ENCODE measurements around the gene UROC1. TPM values are rescaled to one million over a fixed set of nuclear protein-coding genes. Genes with fewer than 3 reads are reported as not detected.

The UROC1 gene
- total RNA-seq, 1 experiment from 2014 or later = not detected

- H3K79me1 ChIP-seq (ENCODE audit: insufficient read depth, low read depth, low read length, poor library complexity, severe bottlenecking) = no peaks in the 10 kb centered on the region
- peaks cover 13% of the 10 kb centered on the region for H3K23me2 ChIP-seq (ENCODE audit: insufficient read length, low read depth, low read length, poor library complexity, severe bottlenecking)
- H4K20me1 ChIP-seq (ENCODE audit: control insufficient read depth, insufficient read depth, insufficient read length) = no peaks in the 10 kb centered on the region
- WGBS (ENCODE audit: extremely low coverage, insufficient read length, low lambda C conversion rate) = no CpG with 5 or more reads among the region's 4 CpGs
- no peaks in the 10 kb centered on the region for H3K27me3 ChIP-seq (ENCODE audit: insufficient read depth, low read length)
- Mint-ChIP-seq H3K9me3 (no peaks in the 10 kb centered on the region; a peak in 1 of 5 replicates), H3K27ac (peak overlapping the region in 1 of 3 experiments; percentile 41; a peak in 2 of 7 replicates), H3K4me3 (peak overlapping the region; percentile 74 to 80), H3K36me3 (ENCODE audit: insufficient read depth in 1 of 3, low read depth in 3 of 3) (peaks cover 4 to 11% (median 10%) of the 10 kb centered on the region in 3 experiments; a peak in 6 of 7 replicates), H3K27me3 (ENCODE audit: low read depth) (peaks cover 2% of the 10 kb centered on the region; the same call in 1 of the 2 replicates), H3K4me1 (peaks cover 31 to 36% of the 10 kb centered on the region in 2 experiments)
- H3K14ac ChIP-seq (ENCODE audit: insufficient read depth, low read length) = 0 out of 2 replicates have a peak overlapping the region, but pooled peaks have one; percentile 39
- no peak overlapping the region for H2BK15ac ChIP-seq (ENCODE audit: low read depth, low read length)
- no peak overlapping the region for H2AK5ac ChIP-seq (ENCODE audit: insufficient read length, low read length)
- H3K9me3 ChIP-seq (ENCODE audit: control insufficient read depth, low read depth, low read length) = no peaks in the 10 kb centered on the region
- no peak overlapping the region for H2BK120ac ChIP-seq (ENCODE audit: low read depth, low read length, poor library complexity, severe bottlenecking)
- H3K56ac ChIP-seq (ENCODE audit: insufficient read length, low read depth, low read length) = no peak overlapping the region
- no peak overlapping the region for H3T11ph ChIP-seq (ENCODE audit: low read length)
- H2BK20ac ChIP-seq (ENCODE audit: low read depth, low read length, poor library complexity, severe bottlenecking) = no peak overlapping the region
- H2BK12ac ChIP-seq (ENCODE audit: insufficient read length, low read depth, low read length) = no peak overlapping the region
- no peak overlapping the region for H3K27ac ChIP-seq (ENCODE audit: insufficient read length, low read depth, low read length)
- H3K23ac ChIP-seq (ENCODE audit: insufficient read length, low read depth, low read length) = no peak overlapping the region
- peak; percentile 34 for DNase-seq
- H4K91ac ChIP-seq (ENCODE audit: insufficient read length, low read depth, low read length) = no peak overlapping the region
- TF ChIP-seq CTCF (conservative IDR thresholded peaks at IDR 0.05) = no peak
- peak overlapping the region; percentile 79 for H3K4me2 ChIP-seq (ENCODE audit: insufficient read depth, insufficient read length, low read length)
- H3K79me2 ChIP-seq (ENCODE audit: insufficient read depth, low read length) = peaks cover 9% of the 10 kb centered on the region; the same call in 1 of the 2 replicates
- H3K4ac ChIP-seq (ENCODE audit: low read depth, low read length) = no peak overlapping the region
- H3K4me1 ChIP-seq (ENCODE audit: insufficient read depth, low read length) = peaks cover 9% of the 10 kb centered on the region; the same call in 1 of the 2 replicates
- no peak overlapping the region for H4K5ac ChIP-seq (ENCODE audit: insufficient read length, low read depth, low read length)
- no peak overlapping the region for H4K8ac ChIP-seq (replicated peaks; ENCODE audit: insufficient read length, low read depth, low read length)
- no peak overlapping the region for H2AFZ ChIP-seq (ENCODE audit: low read length)
- H3K18ac ChIP-seq (ENCODE audit: insufficient read length, low read depth, low read length) = no peak overlapping the region
- H3K9ac ChIP-seq (ENCODE audit: extremely low read depth, insufficient read length, low read length) = no peak overlapping the region
- H2BK5ac ChIP-seq (ENCODE audit: insufficient read length, low read length) = no peak overlapping the region
Observed at GRCh38 chr3:126477061-126477380, 40.6 kb downstream of the UROC1 start.
